Osteoblast (primary cell): ENCODE results near the gene CELF2. TPM values are rescaled to one million over a fixed set of nuclear protein-coding genes. Genes with fewer than 3 reads are reported as not detected.

Experiments
- DNase-seq: peaks from one replicate; pipeline ENCODE4 v3.0.0; 2011; ENCODE audit warnings: low spot score, mixed read lengths; ENCODE audit not compliant: insufficient read length; ENCODE audit errors: missing footprints
- H2AFZ ChIP-seq: 2 replicates; pipeline ENCODE4 v1.6.0; 2011; ENCODE audit warnings: mild to moderate bottlenecking, low read length
- H3K27ac ChIP-seq: 2 replicates; pipeline ENCODE4 v1.5.1; 2011; ENCODE audit warnings: mild to moderate bottlenecking, low read depth, low read length, moderate library complexity
- H3K27me3 ChIP-seq: 2 replicates; pipeline ENCODE4 v1.6.0; 2012; ENCODE audit warnings: mild to moderate bottlenecking, control low read depth, inconsistent platforms, low read length, moderate library complexity; ENCODE audit not compliant: insufficient read depth
- H3K36me3 ChIP-seq: 2 replicates; pipeline ENCODE4 v1.5.1; 2011; ENCODE audit warnings: mild to moderate bottlenecking, low read length, control low read depth, moderate library complexity; ENCODE audit not compliant: insufficient read depth
- H3K4me1 ChIP-seq: 2 replicates; pipeline ENCODE4 v1.5.1; 2011; ENCODE audit warnings: mild to moderate bottlenecking, low read length, control low read depth, moderate library complexity; ENCODE audit not compliant: insufficient read depth
- H3K4me2 ChIP-seq: 2 replicates; pipeline ENCODE4 v1.6.0; 2011; ENCODE audit warnings: mild to moderate bottlenecking, low read length; ENCODE audit not compliant: insufficient read depth
- H3K4me3 ChIP-seq: fragments of 200-600 bp; sonication (generic); 3 replicates; pipeline ENCODE4 v1.5.1; 2012; ENCODE audit warnings: mild to moderate bottlenecking, low read length, inconsistent platforms; ENCODE audit not compliant: insufficient read depth
- H3K79me2 ChIP-seq: 2 replicates; pipeline ENCODE4 v1.6.0; 2012; ENCODE audit warnings: mild to moderate bottlenecking, low read length, control low read depth, inconsistent platforms; ENCODE audit not compliant: insufficient read depth
- H3K9me3 ChIP-seq: 2 replicates; pipeline ENCODE4 v1.5.1; 2011; ENCODE audit warnings: low read depth, low read length, control low read depth
- H4K20me1 ChIP-seq: 2 replicates; pipeline ENCODE4 v1.6.0; 2012; ENCODE audit warnings: mild to moderate bottlenecking, low read length, control low read depth; ENCODE audit not compliant: insufficient read depth
- total RNA-seq: library from RNA; depleted of rRNA; stranded (reverse); fragments of >200 nt; gene quantifications from 2 replicates; pipeline ENCODE4 v1.2.3, GENCODE V29; 2012
- TF ChIP-seq, protein P1 (sequence below): IDR thresholded peaks from 2 replicates; pipeline ENCODE4 v1.5.1; 2011; ENCODE audit warnings: mild to moderate bottlenecking, low read depth, low read length, moderate library complexity; ENCODE audit errors: extremely low read depth

CELF2 gene
- total RNA-seq, 1 donor: 7.6 TPM

DNA sequence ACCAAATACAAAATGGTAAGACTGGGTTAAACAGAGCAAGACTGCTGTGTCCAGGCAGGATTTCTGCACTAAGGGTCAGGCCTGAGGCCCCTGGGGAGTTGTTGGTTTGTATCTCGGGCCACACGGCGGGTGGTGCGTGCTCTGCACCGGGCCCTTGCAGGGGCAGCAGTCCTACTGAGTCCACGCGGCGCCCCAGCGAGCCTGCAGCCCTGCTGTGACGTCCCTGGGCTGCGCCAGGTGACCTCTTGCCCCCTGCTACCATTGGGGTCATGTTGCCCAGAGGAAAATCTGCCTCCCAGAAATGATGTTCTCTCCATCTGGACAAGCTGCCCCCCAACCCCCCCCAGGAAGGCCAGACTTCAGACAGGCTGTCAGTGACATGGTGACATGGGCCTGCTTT lies 281.5 kb downstream of the CELF2 start:
- Histone ChIP-seq H3K9me3 (no peaks in the 10 kb centered on the region), H4K20me1 (no peaks in the 10 kb centered on the region), H3K4me2 (no peak overlapping the region), H3K4me1 (no peaks in the 10 kb centered on the region), H3K27ac (no peak overlapping the region), H3K36me3 (no peaks in the 10 kb centered on the region), H3K79me2 (no peaks in the 10 kb centered on the region), H2AFZ (no peak overlapping the region), H3K4me3 (no peak overlapping the region), H3K27me3 (no peaks in the 10 kb centered on the region)
- DNase-seq: no peak
- TF ChIP-seq, protein P1, sequence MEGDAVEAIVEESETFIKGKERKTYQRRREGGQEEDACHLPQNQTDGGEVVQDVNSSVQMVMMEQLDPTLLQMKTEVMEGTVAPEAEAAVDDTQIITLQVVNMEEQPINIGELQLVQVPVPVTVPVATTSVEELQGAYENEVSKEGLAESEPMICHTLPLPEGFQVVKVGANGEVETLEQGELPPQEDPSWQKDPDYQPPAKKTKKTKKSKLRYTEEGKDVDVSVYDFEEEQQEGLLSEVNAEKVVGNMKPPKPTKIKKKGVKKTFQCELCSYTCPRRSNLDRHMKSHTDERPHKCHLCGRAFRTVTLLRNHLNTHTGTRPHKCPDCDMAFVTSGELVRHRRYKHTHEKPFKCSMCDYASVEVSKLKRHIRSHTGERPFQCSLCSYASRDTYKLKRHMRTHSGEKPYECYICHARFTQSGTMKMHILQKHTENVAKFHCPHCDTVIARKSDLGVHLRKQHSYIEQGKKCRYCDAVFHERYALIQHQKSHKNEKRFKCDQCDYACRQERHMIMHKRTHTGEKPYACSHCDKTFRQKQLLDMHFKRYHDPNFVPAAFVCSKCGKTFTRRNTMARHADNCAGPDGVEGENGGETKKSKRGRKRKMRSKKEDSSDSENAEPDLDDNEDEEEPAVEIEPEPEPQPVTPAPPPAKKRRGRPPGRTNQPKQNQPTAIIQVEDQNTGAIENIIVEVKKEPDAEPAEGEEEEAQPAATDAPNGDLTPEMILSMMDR: no peak

DNA sequence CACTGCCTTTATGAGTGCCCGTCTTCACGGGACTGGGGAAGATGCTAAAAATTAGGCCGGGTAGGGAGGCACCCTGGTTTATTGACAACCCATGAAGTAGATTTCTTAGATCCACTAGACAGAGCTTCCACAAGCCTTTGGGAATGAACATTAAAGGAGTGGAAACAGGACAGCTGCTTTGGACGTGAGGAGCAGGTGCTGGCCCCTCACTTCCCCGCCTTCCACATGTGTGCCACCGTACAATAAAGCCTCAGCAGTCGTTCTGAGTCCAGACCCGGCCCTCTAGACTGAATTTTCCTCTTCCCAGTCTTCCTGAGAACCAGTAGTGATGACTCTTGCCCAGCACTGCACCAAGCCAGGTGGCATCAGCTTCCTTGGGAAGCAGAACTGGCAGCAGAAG lies 282.4 kb downstream of the CELF2 start:
- no peaks in the 10 kb centered on the region for H3K9me3 ChIP-seq
- DNase-seq: no peak
- TF ChIP-seq, protein P1: no peak
- H3K4me3 ChIP-seq: no peak overlapping the region
- no peaks in the 10 kb centered on the region for H3K36me3 ChIP-seq
- H4K20me1 ChIP-seq: no peaks in the 10 kb centered on the region
- no peak overlapping the region for H3K4me2 ChIP-seq
- no peak overlapping the region for H3K27ac ChIP-seq
- no peaks in the 10 kb centered on the region for H3K27me3 ChIP-seq
- H3K4me1 ChIP-seq: no peaks in the 10 kb centered on the region
- H2AFZ ChIP-seq: no peak overlapping the region
- no peaks in the 10 kb centered on the region for H3K79me2 ChIP-seq

DNA sequence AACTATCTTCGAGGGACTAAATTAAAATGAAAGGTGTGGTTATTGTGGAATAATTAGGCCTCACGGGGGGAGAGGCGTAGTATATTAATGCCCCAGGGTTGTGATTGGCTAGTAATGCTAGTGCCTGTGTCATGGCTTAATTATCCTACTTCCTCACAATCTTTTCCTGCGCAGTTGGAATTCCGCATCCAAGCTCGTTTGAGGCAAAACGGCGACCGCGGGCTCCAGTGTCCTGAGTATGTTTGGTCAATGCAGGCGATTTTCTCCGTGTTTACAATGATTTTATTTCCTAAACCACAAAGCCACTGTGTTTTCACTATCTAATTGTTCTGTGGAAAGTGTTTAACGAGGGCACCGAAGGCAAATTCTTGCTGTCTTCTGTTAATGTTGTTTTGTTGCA lies 282.9 kb downstream of the CELF2 start:
- H3K27me3 ChIP-seq: no peaks in the 10 kb centered on the region
- no peaks in the 10 kb centered on the region for H3K36me3 ChIP-seq
- H3K4me3 ChIP-seq: no peak overlapping the region
- no peaks in the 10 kb centered on the region for H3K9me3 ChIP-seq
- H2AFZ ChIP-seq: no peak overlapping the region
- TF ChIP-seq, protein P1: no peak
- H3K4me1 ChIP-seq: no peaks in the 10 kb centered on the region
- no peaks in the 10 kb centered on the region for H3K79me2 ChIP-seq
- no peak for DNase-seq
- H3K27ac ChIP-seq: no peak overlapping the region
- H3K4me2 ChIP-seq: no peak overlapping the region
- no peaks in the 10 kb centered on the region for H4K20me1 ChIP-seq

DNA sequence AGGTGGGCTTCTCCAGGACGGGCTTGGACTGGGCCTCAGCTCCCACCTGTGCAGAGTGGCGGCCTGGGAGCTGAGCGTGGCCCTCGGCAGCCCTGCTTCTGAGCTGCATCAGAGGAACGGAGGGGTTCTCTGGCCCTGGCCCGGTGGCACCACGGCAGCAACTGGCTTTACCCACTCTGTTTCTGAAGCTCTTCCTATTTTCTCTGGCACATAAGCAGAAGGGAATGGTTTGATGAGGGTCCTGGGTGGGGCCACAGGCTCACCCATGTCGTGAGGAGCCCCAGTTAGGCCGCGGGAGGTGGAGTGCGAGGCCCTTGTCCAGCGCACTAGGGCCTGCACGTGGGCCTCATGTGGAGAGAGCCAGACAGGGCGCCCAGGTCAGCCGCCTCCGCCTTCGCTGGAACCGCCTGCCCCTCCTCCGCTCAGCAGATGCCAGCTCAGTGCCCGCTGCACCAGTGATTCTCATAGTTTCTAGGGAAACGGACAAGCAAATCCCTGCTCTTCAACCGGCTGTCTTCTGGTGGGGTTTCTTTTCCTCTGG lies 284.0 kb downstream of the CELF2 start:
- TF ChIP-seq, protein P1: no peak
- Histone ChIP-seq H2AFZ (no peak overlapping the region), H4K20me1 (no peaks in the 10 kb centered on the region), H3K4me1 (no peaks in the 10 kb centered on the region), H3K27ac (no peak overlapping the region), H3K9me3 (no peaks in the 10 kb centered on the region), H3K79me2 (no peaks in the 10 kb centered on the region), H3K27me3 (no peaks in the 10 kb centered on the region), H3K4me3 (no peak overlapping the region), H3K4me2 (no peak overlapping the region), H3K36me3 (no peaks in the 10 kb centered on the region)
- DNase-seq: no peak
